ENCODE measurements around the gene TRIM61. TPM values are rescaled to one million over a fixed set of nuclear protein-coding genes. Genes with fewer than 3 reads are reported as not detected.
"Not testable (repeated sequence)": the region's sequence is repeated elsewhere in the genome, so short reads cannot be mapped to it uniquely, and the experiment has no call there.

TRIM61 gene
- total and polyA plus RNA-seq, 2 experiments from 2014 or later = 0.18 TPM; not detected in 1

DNA sequence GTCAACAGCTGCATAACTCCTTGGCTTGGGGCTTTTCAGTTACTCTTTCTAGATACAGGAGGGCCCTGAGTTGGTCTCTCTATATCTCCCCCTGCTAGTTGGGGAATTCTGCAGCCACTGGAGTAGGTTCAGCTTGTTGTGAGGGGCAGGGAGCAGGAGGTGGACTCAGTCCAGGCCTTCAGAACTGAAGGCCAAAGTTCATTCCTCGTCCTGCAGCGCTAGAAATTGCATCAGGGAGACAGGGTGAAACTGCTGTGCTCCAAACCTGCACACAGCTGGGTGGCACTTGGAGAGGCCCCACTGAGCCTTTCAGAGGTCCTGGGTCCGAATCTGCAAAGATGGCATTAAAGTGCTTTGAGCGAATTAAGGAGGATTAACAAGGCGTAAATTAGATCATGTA lies 29.4 kb upstream of the TRIM61 start:
- no peak overlapping the region for H3K9ac ChIP-seq
- no peaks in the 10 kb centered on the region for H3K79me2 ChIP-seq (ENCODE audit: insufficient read depth)
- H3K27me3 ChIP-seq (replicated peaks; ENCODE audit: insufficient read depth) = peaks cover 6% of the 10 kb centered on the region; the same call in 1 of the 2 replicates
- no peaks in the 10 kb centered on the region for H4K20me1 ChIP-seq (ENCODE audit: insufficient read depth)
- H3K9me2 ChIP-seq (ENCODE audit: insufficient read depth) = no peaks in the 10 kb centered on the region
- no peak for TF ChIP-seq EZH2 (IDR thresholded peaks at IDR 0.05; ENCODE audit: insufficient read depth, poor library complexity, severe bottlenecking)
- TF ChIP-seq EZH2phosphoT487 (IDR thresholded peaks at IDR 0.05; ENCODE audit: insufficient read depth, low read depth) = no peak
- 80 to 83% methylated on average over 4 to 5 of the region's 5 CpGs for WGBS, 2 experiments (ENCODE audit: low coverage in 1 of 2, low lambda C conversion rate in 2 of 2, missing lambda C conversion rate in 2 of 2)
- H3K27ac ChIP-seq = no peak overlapping the region
- H3K4me3 ChIP-seq = no peak overlapping the region
- in situ Hi-C loops (cut with MboI) = no loop called here
- no peak overlapping the region for H3K4me2 ChIP-seq (ENCODE audit: unreplicated experiment)
- no peaks in the 10 kb centered on the region for H3F3A ChIP-seq (ENCODE audit: insufficient read depth)
- H2AFZ ChIP-seq = no peak overlapping the region
- no peaks in the 10 kb centered on the region for H3K9me3 ChIP-seq (ENCODE audit: low read depth)
- DNase-seq = no peak
- H3K4me1 ChIP-seq (ENCODE audit: insufficient read depth) = no peaks in the 10 kb centered on the region
- H3K36me3 ChIP-seq (ENCODE audit: low read depth) = no peaks in the 10 kb centered on the region

DNA sequence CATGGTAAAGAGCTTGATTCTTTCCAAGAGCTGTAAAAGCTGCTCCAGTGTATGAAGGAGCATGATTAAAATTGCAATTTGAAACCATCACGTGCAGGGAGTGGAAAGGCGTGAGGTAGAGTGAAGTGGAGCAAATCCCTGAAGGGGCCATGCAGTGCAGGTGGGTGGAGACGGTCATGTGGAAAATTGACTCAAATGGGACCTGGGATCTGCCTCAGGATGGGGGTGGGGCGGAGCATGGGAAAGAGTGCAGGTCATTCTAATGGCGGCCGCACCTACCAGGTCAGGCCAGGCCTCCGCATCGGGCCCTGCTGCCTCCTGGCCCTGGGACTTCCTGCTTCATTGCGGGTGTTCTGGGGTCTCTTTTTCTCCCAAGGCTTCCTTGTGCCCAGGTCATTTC lies 29.0 kb upstream of the TRIM61 start:
- Histone ChIP-seq H3K4me1 (ENCODE audit: insufficient read depth) (no peaks in the 10 kb centered on the region), H3K9me3 (ENCODE audit: low read depth) (no peaks in the 10 kb centered on the region), H3K4me2 (ENCODE audit: unreplicated experiment) (no peak overlapping the region), H3K27ac (no peak overlapping the region), H3K79me2 (ENCODE audit: insufficient read depth) (no peaks in the 10 kb centered on the region), H3K9me2 (ENCODE audit: insufficient read depth) (no peaks in the 10 kb centered on the region), H3K9ac (no peak overlapping the region), H3F3A (ENCODE audit: insufficient read depth) (no peaks in the 10 kb centered on the region), H3K4me3 (no peak overlapping the region), H2AFZ (no peak overlapping the region), H4K20me1 (ENCODE audit: insufficient read depth) (no peaks in the 10 kb centered on the region), H3K36me3 (ENCODE audit: low read depth) (no peaks in the 10 kb centered on the region), H3K27me3 (replicated peaks; ENCODE audit: insufficient read depth) (peaks cover 6% of the 10 kb centered on the region; the same call in 1 of the 2 replicates)
- TF ChIP-seq EZH2phosphoT487 (IDR thresholded peaks at IDR 0.05; ENCODE audit: insufficient read depth, low read depth) (no peak), EZH2 (IDR thresholded peaks at IDR 0.05; ENCODE audit: insufficient read depth, poor library complexity, severe bottlenecking) (no peak)
- 76 to 84% methylated on average over 9 of the region's 9 CpGs for WGBS, 2 experiments (ENCODE audit: low coverage in 1 of 2, low lambda C conversion rate in 2 of 2, missing lambda C conversion rate in 2 of 2)
- in situ Hi-C loops (cut with MboI) = no loop called here
- no peak for DNase-seq

DNA sequence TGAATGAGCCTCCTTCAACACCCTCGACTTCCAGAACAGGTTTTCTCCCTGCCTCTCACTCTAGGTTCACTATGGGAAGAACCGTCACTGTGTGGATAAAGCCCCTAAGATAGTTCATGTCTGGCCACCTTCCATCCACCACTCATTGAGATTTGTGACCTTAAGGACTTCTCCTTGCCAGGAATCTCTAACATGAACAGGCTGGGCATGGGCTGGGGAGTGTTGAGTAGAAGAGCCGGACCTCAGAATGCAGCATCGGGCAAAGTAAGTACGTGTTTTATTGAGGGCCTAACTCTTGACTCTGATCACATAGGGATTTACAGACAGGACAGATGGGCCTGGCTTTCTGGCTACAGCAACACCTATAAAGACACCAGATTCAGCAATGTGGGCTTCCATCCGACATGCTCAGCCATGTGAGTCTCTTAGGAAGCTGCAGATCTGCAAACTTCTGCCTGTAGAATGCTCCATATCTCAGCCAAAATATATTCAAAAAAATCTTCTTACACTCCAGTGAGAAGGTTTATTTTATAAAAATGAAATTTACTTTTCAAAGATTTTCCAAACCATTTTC lies 28.0 kb upstream of the TRIM61 start:
- Histone ChIP-seq H2AFZ (no peak overlapping the region), H3K4me2 (ENCODE audit: unreplicated experiment) (no peak overlapping the region), H3K9ac (no peak overlapping the region), H3K4me3 (no peak overlapping the region), H3K27me3 (replicated peaks; ENCODE audit: insufficient read depth) (peaks cover 6% of the 10 kb centered on the region; the same call in 1 of the 2 replicates), H3K9me2 (ENCODE audit: insufficient read depth) (no peaks in the 10 kb centered on the region), H3K36me3 (ENCODE audit: low read depth) (no peaks in the 10 kb centered on the region), H3K79me2 (ENCODE audit: insufficient read depth) (no peaks in the 10 kb centered on the region), H3K9me3 (ENCODE audit: low read depth) (no peaks in the 10 kb centered on the region), H3K27ac (no peak overlapping the region), H3K4me1 (ENCODE audit: insufficient read depth) (no peaks in the 10 kb centered on the region), H4K20me1 (ENCODE audit: insufficient read depth) (no peaks in the 10 kb centered on the region), H3F3A (ENCODE audit: insufficient read depth) (no peaks in the 10 kb centered on the region)
- in situ Hi-C loops (cut with MboI) = no loop called here
- TF ChIP-seq EZH2 (IDR thresholded peaks at IDR 0.05; ENCODE audit: insufficient read depth, poor library complexity, severe bottlenecking) (no peak), EZH2phosphoT487 (IDR thresholded peaks at IDR 0.05; ENCODE audit: insufficient read depth, low read depth) (no peak)
- WGBS, 2 experiments (ENCODE audit: low coverage in 1 of 2, low lambda C conversion rate in 2 of 2, missing lambda C conversion rate in 2 of 2) = 72 to 74% methylated on average over 6 of the region's 6 CpGs
- DNase-seq = no peak

DNA sequence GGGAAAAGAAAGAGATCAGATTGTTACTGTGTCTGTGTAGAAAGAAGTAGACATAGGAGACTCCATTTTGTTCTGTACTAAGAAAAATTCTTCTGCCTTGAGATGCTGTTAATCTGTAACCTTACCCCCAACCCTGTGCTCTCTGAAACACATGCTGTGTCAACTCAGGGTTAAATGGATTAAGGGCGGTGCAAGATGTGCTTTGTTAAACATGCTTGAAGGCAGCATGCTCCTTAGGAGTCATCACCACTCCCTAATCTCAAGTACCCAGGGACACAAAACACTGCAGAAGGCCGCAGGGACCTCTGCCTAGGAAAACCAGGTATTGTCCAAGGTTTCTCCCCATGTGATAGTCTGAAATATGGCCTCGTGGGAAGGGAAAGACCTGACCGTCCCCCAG lies 24.5 kb upstream of the TRIM61 start:
- H3K36me3 ChIP-seq (ENCODE audit: low read depth); in situ Hi-C loops (cut with MboI): not testable (repeated sequence)
- 17 to 24% methylated on average over 4 of the region's 4 CpGs for WGBS, 2 experiments (ENCODE audit: low coverage in 1 of 2, low lambda C conversion rate in 2 of 2, missing lambda C conversion rate in 2 of 2)

DNA sequence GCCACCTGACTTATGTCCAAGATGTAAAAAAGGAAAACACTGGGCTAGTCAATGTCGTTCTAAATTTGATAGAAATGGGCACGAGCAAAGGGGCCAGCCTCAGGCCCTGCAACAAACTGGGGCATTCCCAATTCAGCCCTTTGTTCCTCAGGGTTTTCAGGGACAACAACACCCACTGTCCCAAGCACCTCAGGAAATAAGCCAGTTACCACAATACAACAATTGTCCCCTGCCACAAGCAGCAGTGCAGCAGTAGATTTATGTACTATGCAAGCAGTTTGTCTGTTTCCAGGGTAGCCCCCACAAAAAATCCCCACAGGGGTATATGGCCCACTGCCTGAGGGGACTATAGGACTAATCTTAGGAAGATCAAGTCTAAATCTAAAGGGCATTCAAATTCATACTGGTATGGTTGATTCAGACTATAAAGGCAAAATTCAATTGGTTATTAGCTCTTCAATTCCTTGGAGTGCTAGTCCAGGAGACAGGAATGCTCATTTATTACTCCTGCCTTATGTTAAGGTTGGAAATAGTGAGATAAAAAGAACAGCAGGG lies 21.1 kb upstream of the TRIM61 start:
- H3K79me2 ChIP-seq (ENCODE audit: insufficient read depth); H3K9me2 ChIP-seq (ENCODE audit: insufficient read depth); H3K4me1 ChIP-seq (ENCODE audit: insufficient read depth); DNase-seq; H3K4me3 ChIP-seq; H3F3A ChIP-seq (ENCODE audit: insufficient read depth); H3K9ac ChIP-seq; H3K36me3 ChIP-seq (ENCODE audit: low read depth); H3K27ac ChIP-seq; H4K20me1 ChIP-seq (ENCODE audit: insufficient read depth); H3K9me3 ChIP-seq (ENCODE audit: low read depth); H2AFZ ChIP-seq; H3K4me2 ChIP-seq (ENCODE audit: unreplicated experiment); H3K27me3 ChIP-seq (replicated peaks; ENCODE audit: insufficient read depth); in situ Hi-C loops (cut with MboI): not testable (repeated sequence)
- WGBS, 2 experiments (ENCODE audit: low coverage in 1 of 2, low lambda C conversion rate in 2 of 2, missing lambda C conversion rate in 2 of 2) = 48 to 59% methylated on average over 2 of the region's 2 CpGs

More for the DNA sequence above, 24.5 kb upstream of the TRIM61 start:
- H3K9ac ChIP-seq; DNase-seq; H3K9me3 ChIP-seq (ENCODE audit: low read depth); H3K4me2 ChIP-seq (ENCODE audit: unreplicated experiment); H3K27ac ChIP-seq; H3K4me3 ChIP-seq; H3K79me2 ChIP-seq (ENCODE audit: insufficient read depth); H3K27me3 ChIP-seq (replicated peaks; ENCODE audit: insufficient read depth); H3F3A ChIP-seq (ENCODE audit: insufficient read depth); H3K9me2 ChIP-seq (ENCODE audit: insufficient read depth); H4K20me1 ChIP-seq (ENCODE audit: insufficient read depth); H2AFZ ChIP-seq; H3K4me1 ChIP-seq (ENCODE audit: insufficient read depth): not testable (repeated sequence)

All from GM23248 (cell line).